Stimulated activated CD4-positive, alpha-beta T cell treated with anti-CD3 and anti-CD28 coated beads, Interleukin-1b, Interleukin-23, amount 100 ng/mL, for 1 hour (primary cell): ENCODE results near the gene TMEM269.

Experiments used
- DNase-seq, 2 donors: peaks; one replicate each; pipeline ENCODE4 v3.0.0-alpha.2; 2020; ENCODE audit warnings: low read depth in 2 of 2

TMEM269 gene, protein sequence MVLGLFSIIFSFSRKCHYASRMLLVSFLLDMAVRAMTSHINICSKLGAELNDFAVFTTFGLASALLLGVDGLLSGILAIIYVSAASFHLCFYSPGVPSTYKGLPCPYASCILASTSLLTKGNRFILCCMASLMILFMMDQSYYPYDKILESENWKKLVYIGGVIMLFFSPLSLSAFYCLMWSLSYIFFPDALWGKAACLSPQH

DNA sequence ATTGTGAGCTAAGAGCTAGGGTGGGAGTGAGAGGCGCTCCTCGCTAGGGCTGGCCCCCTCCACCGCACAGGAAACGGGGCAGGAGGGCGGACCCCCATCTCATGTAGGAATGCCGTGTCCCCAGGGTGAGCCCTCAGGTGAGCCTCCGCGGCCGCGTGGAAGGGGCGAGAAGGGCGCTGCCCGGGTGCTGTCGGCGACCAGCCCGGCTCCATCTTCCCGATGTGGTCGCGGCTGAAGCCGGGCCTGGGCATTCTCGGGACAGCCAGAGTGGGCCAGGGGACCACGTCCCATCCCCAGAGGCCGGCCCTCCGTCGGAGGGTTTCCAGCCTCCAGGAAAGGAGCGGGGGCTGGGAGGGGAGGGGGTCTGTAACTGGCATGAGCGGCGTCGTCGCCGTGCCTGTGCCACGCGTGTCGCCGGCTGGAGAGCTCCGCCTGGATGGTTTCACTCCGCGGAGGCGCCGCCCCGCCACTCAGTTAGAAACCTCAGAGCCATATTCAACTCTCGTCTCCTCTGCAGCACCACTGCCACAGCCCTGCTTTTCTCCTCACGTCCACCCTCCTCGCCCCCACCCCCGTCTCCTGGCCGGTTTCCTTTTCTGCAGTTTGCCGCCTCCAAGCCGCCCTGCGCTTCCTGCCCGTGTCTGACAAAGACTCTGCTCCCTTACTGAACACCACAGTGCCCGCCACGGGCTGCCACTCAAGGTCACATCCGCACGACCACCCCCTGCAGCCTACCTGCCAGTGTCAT, at the start of gene TMEM269:
Gene TMEM269, plus strand, starts transcription at position 46 of the 748 bp plus-strand sequence. CDS start 4,903 bp downstream, outside the sequence.
- peak in 1 of 2 donors; percentile 10 for DNase-seq

DNA sequence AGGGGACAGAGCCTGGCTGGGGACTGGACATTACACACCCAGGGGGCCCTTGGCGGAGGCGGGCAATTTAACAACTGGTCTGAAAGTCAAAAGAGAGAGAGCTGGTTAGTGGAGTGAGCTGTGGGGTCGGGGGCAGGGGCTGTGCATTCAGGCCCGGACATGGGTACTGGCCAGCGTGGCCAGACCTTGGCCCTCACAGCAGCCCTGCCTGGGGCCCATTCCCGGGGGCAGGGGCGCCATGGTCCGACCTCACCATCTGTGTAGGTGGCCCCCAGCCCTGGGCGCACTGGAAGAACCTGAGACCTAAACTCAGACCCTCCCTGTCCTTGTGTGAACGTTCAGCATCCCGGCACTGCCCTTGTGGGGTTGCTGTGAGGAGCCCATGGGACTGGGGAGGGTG, 49.7 kb upstream of the TMEM269 start:
- no peak for DNase-seq

DNA sequence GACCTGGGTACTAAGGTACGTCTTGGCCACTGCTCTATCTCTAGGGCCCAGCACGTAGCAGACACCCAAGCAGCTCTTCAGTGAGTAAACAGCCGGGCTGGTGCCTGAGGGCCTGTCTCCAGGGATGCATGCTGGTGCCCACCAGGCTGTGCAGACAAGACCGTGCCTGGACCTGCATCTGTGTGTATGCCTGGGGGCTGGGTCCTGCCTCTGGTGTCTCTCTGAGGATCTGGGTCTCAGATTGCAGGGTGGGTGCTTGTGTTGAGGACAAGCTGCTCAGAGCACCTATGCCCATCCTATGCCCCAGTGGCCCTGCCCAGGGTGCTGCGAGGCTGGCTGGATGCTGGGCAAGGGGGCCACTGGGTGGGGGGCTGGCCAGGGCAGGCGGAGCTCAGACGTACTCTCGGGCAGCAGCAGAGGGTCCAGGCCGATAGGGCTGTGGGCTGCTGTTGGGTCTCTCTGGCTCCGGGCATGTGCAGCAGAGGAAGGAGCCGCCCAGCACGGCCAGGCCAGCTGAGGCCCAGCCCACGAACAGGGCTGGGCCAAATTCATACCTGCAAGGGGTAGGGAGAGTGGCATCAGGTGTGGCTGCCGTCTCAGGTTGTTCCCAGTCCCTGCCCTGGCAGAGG, 49.2 kb upstream of the TMEM269 start:
- DNase-seq = no peak

DNA sequence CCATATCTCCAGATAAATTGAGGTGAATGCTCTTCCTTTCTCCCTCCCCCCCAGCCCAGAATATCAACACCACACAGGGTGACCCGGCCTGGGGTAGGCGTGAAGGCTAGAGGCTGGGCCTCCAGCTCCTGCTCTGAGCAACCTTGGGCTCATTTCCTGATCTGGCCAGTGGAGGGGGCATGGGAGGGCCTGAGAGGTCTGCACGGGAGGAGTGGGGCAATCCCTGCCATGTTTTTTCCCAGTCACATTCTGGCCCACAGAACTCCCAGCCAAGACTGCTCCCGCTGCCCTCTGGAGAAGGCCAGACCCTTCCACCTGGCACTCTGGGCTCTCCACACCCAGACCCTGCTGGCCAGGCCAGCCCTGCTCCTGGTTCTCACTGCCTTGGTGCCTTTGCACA, 48.6 kb upstream of the TMEM269 start:
- no peak for DNase-seq

DNA sequence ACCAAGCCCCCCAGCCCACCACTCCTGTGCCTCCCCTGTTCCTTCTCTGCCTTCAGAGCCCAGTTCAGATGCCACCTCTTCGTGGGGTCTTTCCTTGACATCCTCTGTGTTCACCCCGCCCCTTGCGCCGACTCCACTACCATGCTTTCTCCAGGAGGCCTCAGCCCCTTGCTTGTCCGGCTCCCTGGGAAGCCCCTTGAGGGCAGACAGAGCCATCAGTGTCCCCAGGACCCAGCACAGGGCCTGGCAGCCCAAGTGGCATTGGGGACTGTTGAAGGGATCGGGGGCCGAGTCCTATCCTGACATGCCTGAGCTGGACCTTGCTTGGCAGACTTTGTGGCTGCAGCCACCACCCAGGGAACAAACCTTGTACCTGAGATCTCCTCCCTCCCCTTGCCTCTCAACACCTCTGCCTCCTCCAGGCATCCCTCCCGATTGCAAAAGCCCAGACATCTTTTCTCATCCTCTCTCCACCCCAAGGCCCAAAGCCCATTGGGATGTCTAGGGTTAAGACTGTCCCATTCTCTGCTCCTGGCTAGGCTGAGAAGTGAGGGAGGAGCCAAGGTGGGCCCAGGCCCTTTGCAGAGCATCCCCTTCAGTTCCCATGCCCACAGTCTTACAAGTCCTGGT, 48.1 kb upstream of the TMEM269 start:
- no peak for DNase-seq

DNA sequence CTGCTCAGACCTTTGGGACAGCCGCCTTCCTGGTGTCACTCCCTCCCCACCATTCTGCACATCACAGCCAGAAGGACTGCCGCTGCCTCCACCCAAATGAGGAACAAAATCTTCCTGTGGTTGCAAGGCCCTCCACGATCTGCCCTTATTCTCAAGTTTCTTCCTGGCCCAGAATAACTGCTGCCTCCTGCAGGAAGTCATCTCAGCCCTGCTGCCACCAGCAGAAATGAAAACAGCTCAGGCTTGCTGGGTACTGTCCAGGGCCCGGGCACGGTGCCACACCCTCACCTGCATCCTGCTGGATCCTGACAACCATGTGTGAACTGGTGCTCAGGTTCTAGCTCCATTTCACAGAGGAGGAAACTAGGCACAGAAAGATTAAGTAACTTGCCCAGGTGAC, 47.5 kb upstream of the TMEM269 start:
- DNase-seq = no peak

DNA sequence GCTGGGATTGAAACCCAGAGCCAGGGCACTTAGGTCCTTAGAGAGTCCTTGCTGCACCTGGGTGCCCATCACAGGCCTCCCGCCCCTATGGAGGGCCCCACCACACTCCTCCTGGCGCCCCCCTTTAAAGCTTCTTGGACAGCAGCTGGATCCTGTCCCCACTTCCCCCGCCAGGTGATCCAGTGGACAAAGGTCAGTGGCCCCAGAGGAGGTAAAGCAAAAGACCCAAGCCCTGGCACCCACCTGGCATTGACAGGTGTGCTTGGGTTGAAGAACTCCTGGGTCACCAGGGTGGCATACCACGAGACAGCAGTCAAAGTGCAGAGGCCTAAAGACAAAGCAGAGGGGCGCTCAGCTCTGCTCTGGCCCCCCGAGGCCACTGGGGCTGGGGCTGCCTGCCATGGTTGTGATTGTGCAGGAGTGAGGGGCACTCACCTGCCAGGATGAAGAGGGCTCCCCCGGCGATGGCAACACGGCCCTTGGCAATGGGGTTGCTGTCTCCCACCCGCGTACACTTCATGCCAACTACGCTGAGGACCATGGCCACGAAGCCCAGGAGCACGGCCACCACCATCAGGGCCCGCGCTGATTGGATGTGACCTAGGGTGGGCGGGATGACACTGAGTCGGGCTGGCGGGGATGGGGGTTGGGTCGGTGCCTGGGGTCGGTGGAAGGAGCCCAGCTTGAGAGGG, 46.7 kb upstream of the TMEM269 start:
- DNase-seq = no peak

DNA sequence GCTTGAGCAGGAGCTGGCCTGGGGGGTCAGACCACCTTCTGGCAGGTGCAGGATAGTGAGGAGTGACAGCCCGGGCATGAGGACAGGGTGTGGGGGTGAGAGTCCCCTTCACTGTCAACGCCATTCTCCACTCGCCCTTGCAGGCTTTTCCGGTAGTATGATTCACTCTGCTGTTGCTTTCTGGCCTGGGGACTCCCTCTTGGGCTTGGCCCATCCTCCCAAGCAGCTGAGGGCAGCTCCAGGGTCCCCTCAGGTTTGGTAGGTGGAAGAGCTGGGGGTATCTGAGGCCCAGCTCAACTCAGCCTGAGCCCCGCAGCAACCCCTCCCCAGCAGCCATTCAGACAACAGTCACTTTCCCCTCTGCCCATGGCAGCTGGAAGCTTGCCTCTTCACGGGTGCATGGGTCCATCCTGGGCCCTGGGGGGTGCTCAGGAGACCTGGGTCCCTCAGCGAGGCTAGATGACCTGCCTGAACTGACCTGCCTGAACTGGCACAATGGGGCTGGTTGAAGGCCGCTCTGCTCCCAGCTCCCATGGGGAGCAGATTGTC, 46.0 kb upstream of the TMEM269 start:
- no peak for DNase-seq

DNA sequence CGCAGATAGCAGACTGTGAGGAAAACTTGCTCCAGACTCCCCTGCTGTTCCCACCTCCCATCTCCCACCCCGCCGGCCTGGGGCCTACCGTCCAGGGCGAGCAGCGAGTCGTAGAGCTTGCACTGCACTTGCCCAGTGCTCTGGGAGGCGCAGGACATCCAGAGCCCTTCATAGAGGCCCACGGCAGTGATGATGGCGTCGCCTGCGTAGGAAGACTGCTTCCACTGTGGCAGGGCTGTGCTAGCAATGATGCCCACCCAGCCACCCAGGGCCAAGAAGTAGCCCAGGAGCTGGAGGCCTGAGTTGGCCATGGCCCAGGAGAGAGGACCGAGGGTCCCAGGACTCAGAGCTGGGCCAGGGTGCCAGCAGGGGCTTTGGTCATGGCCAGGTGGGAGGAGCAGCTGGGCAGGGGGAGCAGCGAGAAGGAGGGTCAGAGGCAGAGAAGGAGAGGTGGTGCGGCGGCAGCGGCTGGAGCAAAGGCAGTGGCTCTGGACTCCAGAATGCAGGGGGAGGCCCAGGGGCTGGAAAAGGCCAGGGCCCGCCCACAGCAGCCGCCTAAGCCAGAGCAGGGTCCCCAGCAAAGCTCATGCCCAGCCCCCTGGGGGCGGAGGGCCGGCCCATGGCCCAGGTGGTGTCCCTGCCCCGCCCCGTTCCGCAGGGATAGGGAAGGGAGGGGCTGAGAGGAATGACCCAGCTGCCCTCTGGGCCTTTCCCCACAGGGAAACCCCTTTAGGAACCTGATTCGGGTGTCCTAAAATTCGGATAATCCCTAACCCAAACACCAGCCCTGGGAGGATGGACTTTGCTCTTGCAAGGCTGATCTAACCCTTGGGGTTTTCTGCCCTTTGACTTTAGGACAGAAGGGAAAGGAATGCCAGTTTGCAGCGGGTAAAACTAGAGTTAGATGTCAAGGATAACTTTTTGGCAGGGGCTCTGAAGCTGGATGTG, 44.8 kb upstream of the TMEM269 start, which contains the start of gene CLDN19:
Gene CLDN19, minus strand, starts transcription at position 484 of the 948 bp plus-strand sequence. Its CDS starts 173 bp downstream, at position 311.
- no peak for DNase-seq

DNA sequence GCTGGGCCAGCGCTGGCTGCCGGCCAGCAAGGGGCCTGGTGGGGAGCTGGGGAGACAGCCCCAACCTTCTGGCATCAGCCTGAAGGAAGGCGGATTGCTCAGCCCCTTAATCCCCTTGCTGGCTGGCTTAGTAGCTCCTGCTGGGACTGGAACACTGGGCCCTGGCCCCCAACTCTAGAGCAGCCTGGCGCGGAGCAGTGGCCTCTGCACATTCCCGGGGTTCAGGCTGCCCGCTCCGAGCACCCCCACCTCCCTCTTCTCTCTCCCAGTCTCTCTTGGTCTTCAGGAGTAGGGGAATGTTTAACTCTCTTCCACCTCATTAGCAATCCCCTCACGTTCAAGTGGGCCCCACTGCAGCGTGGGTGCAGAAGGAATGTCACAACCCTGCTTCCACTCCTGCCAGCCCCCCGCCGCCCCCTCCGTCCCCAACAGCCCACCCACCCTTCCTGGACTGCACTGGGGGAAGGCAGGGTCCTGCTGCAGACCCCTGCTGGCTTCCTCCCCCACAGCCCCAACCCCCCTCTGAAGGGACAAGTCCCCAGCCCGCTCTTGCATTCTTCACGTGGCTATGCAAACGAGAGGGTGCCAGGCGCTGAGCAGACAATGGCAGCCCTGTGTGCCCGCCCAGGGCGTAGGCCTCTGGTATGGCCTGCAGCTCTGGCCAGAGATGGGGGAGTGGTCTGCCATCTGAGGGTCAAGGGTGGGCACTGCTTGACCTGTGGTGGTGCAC, 43.8 kb upstream of the TMEM269 start:
- no peak for DNase-seq

DNA sequence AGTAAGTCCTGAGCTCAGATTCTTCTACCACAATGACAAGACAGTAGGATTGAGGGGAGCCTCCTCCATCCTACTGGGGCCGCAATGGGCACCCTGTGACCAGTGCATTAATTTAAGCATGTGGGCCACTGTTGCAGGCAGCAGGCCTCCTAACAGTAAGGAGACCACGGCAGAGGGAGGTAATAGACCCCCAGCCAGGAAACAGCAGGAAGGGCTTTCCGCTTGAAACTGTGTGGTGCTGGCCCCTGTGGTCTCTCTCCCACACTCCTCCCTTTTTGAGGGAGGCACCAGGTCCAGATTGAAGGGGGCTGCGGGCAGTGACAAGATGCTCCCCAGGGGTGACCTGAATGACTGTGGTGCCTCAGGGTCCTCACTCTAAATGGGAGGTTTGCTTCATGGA, 43.1 kb upstream of the TMEM269 start:
- DNase-seq = no peak

DNA sequence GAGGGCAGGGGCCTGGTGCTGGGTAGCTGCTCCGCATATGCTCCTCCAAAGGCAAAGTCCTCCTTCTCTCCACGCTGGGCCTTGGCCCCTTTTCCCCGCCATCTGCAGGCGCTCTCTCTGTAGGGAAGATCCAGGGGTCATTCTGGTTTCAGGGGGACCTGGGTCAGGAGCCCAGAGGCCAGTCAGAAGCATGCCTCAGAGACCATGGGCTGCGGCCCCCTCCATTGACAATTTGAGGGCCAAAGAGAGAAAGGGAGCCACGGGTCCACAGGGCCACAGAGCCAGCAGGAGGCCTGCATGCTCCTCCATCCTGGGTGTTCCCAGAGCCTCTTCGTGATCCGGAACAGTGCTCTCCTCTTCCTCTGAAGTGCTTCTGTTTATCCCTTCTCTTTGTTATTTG, 42.6 kb upstream of the TMEM269 start:
- no peak for DNase-seq

DNA sequence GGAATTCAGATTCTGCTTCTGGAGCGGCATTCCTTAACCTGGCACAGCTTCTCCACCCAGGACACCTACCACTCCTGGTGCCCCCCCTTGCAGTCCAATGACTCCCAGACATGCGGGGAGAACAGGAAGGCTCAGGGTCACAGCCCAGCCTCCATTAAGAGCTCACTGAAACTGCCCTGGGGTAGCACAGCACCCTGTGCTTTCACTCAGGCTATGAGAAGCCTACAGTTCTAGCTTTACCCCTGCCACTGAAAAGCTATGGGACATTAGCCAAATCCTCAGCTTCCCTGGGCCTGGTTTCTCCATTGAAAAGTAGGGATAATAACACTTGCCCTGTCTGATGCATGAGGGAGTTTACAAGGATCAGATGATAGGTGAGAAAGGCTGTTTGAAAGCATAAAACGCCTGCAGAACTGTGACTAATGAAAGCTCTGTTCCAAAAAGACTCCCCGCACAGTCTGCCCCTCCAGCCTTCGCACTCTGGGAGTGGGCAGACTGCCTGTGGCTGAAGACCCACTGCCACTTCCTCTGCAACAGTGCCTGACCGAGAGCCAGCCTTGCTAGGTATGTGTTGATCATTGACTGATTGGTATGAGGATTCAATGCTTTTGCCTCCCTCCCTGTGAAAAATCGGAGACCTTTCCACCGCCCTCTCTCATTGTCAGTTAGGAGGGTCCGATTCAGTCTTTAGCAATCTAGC, 42.0 kb upstream of the TMEM269 start:
- no peak for DNase-seq

DNA sequence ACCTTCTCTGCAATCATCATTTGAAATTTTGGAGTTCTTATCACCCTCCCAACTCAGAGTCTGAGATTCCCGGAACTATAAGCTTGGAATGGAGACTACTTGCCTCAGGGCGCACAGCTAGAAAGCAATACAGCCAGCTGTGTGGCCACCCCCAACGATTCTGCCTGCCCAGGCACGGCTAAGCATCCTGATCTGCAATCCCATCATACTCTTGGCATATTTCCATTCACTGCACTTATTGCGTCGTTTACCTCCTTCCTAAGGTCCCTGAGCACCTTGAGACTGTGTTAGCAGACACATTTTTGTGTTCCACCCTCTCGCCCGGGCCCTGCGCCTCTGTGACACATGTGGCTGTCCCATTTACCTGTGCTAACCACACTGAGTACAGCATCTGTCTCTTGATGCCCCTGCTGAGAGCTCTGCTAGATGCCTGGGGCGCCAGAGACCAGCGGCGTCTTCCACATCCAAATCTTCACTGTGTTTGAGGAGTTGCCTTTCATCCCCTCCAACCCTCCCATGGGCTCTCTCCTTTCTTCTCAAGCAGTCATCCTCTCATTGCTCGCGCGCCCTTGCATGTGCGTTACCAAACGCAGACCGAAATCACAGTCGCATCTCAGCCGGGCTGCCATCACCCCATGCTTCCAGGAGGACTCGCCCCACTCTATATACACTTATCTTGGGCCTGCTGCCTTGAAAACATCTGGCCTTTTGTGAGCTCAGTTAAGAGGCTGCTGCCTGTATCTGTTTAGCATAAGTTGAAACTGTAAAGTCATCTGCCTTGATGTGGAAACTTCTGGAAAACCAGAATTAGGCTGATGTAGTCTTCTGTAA, 41.3 kb upstream of the TMEM269 start:
- DNase-seq = no peak

DNA sequence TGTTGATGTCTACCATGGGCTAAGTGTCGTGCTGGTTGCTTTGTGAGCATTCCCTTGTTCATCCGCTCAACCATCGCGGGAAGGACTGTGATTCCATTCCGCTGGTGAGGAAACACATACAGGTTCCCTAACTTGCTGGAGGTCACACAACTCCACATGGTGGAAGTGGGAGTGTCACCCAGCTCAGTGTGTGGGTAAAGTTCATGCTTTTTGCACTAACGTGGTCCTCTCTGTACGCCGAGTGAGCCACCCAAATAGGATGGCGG, 40.7 kb upstream of the TMEM269 start:
- DNase-seq = no peak

DNA sequence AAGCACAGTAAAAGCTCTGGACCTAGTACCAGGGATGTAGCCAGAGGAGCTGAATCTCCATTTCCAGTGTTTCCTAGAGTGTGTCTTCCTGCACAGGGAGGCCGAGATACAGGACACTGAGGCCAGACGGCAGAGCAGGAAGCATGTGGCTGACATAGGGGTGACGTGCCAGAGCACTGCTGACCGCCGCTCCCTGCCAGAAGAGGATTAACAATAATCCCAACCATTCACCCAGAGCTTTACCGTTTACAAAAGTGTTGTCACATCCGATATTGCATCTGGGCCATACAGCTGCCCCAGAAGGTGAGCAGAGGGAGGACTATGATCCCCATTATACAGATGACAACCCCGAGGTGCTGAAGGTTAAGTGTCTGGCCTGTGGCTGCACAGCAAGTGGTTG, 38.9 kb upstream of the TMEM269 start:
- DNase-seq = no peak

DNA sequence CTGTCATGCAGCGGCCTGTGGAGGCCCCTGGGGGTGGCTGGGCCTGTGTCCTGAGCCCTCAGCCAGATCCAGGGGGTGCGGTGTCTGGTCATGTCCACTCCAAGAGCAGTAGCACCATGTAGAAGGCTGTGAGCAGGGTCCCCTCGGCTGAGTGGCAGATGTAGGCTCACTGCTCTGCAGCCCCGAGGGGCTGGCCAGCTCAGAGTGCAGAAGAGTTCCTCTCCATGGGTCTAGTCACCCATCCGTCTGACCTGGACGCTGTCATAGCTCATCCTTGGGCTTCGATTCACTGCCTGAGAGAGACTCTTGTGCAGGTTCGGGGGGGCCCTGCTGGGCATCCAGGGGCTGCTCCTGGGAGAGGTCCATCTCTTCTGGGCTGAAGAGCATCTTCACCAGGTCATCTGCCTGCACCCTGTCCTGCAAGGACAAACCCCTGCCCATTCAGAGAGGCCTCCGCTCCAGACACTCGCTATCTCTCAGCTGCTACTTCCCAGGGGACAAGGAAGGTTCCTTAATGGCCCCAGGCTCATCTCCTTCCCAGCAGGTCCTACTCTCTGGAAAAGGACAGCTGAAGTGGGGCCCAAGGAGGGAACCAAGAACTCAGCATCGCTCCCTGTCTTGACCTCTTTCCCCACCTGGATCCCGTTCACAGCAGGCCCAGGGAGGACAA, 38.2 kb upstream of the TMEM269 start:
- no peak for DNase-seq

DNA sequence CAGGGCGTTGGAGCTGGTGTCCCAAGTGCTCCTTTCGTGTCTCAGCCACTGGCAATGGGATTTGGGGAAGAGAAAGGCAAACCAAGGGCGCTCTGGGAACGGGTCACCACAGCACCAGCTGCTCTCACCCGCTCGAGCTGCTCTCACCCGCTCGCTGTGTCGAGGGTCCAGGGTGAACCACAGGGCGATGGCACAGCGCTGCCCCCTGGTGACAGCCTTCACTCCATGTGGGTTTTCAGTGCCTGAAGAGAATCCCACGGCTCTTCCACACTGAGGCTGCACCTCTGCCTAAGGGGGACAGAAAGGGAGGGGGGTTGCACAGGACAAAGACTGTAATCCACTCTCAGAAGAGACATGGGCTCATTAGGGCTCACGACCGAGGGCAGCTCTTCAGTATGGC, 37.7 kb upstream of the TMEM269 start:
- DNase-seq = peak in 1 of 2 donors; percentile 27
